DND-41 (cell line): ENCODE results near the gene NUP214.

Source experiments
- ATAC-seq: fragments of 200-7000 bp; cut with Tn5 transposase; 3 replicates; pipeline ENCODE4 v1.9.1; 2021; ENCODE audit warnings: low read depth; ENCODE audit not compliant: insufficient read depth
- DNase-seq: peaks from one replicate; pipeline ENCODE4 v3.0.0-alpha.2; 2020
- H2AFZ ChIP-seq: 2 replicates; pipeline ENCODE4 v1.6.0; 2012; ENCODE audit warnings: low read depth, low read length
- H3K27ac ChIP-seq: 2 replicates; pipeline ENCODE4 v1.5.1; 2012; ENCODE audit warnings: low read length, inconsistent platforms
- H3K27me3 ChIP-seq: fragments of 200-600 bp; sonication (generic); 2 replicates; pipeline ENCODE4 v1.6.0; 2012; ENCODE audit warnings: low read length, mild to moderate bottlenecking, inconsistent platforms; ENCODE audit not compliant: insufficient read depth, poor library complexity
- H3K36me3 ChIP-seq: 2 replicates; pipeline ENCODE4 v1.5.1; 2012; ENCODE audit warnings: low read length, inconsistent platforms; ENCODE audit not compliant: insufficient read depth
- H3K4me1 ChIP-seq: 2 replicates; pipeline ENCODE4 v1.5.1; 2012; ENCODE audit warnings: mild to moderate bottlenecking, low read length; ENCODE audit not compliant: insufficient read depth
- H3K4me2 ChIP-seq: 2 replicates; pipeline ENCODE4 v1.6.0; 2012; ENCODE audit warnings: mild to moderate bottlenecking, moderate library complexity, low read length, inconsistent platforms; ENCODE audit not compliant: insufficient read depth
- H3K4me3 ChIP-seq, 2 experiments: fragments of 200-600 bp in 1 of 2; shearing (Covaris generic) in 1 of 2; 2 replicates each; pipeline ENCODE4 v1.5.1; 2012 to 2016; ENCODE audit warnings: inconsistent platforms in 2 of 2, low read length in 2 of 2, mild to moderate bottlenecking in 2 of 2, low read depth in 1 of 2, moderate library complexity in 1 of 2
- H3K79me2 ChIP-seq: 2 replicates; pipeline ENCODE4 v1.6.0; 2012; ENCODE audit warnings: low read length, inconsistent platforms; ENCODE audit not compliant: insufficient read depth
- H3K9ac ChIP-seq: 2 replicates; pipeline ENCODE4 v1.6.0; 2012; ENCODE audit warnings: low read depth, mild to moderate bottlenecking, inconsistent platforms, low read length, moderate library complexity
- H3K9me3 ChIP-seq: 2 replicates; pipeline ENCODE4 v1.5.1; 2012; ENCODE audit warnings: low read length, moderate library complexity, mild to moderate bottlenecking, inconsistent platforms; ENCODE audit not compliant: insufficient read depth, severe bottlenecking
- H4K20me1 ChIP-seq: 2 replicates; pipeline ENCODE4 v1.6.0; 2012; ENCODE audit warnings: low read length; ENCODE audit not compliant: insufficient read depth
- CTCF ChIP-seq: IDR thresholded peaks from 2 replicates; pipeline ENCODE4 v1.5.1; 2012; ENCODE audit warnings: borderline replicate concordance, low read length, moderate library complexity, mild to moderate bottlenecking; ENCODE audit not compliant: poor library complexity, severe bottlenecking; ENCODE audit errors: extremely low read depth
- EZH2 ChIP-seq: IDR thresholded peaks from 3 replicates; pipeline ENCODE4 v1.6.1; 2012; ENCODE audit warnings: borderline replicate concordance, low read depth, mild to moderate bottlenecking, moderate library complexity, low read length, inconsistent platforms; ENCODE audit not compliant: severe bottlenecking

The NUP214 gene

DNA sequence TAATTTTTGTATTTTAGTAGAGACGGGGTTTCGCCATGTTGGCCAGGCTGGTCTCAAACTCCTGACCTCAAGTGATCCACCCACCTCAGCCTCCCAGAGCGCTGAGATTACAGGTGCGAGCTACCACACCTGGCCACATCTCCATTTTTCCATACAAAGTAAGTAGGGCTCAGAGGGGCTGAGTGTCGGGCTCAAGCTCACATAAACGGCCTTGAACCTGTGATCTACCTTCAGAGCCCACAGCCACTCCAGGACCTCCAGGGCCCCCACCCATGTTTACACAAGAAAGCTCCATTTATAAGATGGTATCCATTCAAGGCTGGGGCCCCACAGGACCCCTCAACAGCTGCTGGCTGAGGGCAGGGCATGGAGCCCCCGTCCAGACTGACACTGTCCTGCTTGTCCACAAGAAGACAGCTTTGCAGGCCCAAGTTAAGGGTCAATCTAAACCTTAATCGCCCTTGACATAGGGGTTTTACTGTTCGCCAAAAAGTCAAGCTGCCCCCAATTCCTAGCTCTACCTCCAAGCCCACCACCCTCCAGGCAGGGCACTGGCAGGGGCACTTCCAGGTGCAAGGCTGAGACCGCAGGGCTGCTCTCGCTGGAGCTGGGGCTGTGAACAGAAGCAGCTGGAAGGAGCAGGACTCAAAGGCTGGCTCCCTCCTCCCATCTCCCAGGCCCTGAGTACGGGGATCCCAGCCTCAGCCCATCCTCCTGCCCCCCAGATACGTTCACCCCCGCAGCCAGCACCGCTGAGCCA is 132.1 kb downstream of the NUP214 start:
- TF ChIP-seq EZH2 (no peak), CTCF (no peak)
- no peaks in the 10 kb centered on the region for H3K27me3 ChIP-seq
- H3K27ac ChIP-seq = peak overlapping the region; percentile 100
- peak overlapping the region; percentile 74 for H3K9ac ChIP-seq
- peaks cover 10% of the 10 kb centered on the region; the same call in 1 of the 2 replicates for H4K20me1 ChIP-seq
- no peaks in the 10 kb centered on the region for H3K9me3 ChIP-seq
- no peak overlapping the region for H3K4me3 ChIP-seq
- peak overlapping the region; percentile 36; the same call in 1 of the 2 replicates for H3K4me2 ChIP-seq
- H3K79me2 ChIP-seq = peaks cover 28% of the 10 kb centered on the region
- peaks cover 58% of the 10 kb centered on the region for H3K4me1 ChIP-seq
- H2AFZ ChIP-seq = no peak overlapping the region
- DNase-seq = peak; percentile 51
- H3K36me3 ChIP-seq = peaks cover 45% of the 10 kb centered on the region
- no peak for ATAC-seq

- no peaks in the 10 kb centered on the region for H3K9me3 ChIP-seq
- no peak overlapping the region; the same call in 1 of the 2 replicates for H3K9ac ChIP-seq
- no peaks in the 10 kb centered on the region for H3K27me3 ChIP-seq
- peak overlapping the region; percentile 100 for H3K27ac ChIP-seq
- H3K4me3 ChIP-seq = no peak overlapping the region
- H3K4me1 ChIP-seq = peaks cover 50% of the 10 kb centered on the region
- no peak overlapping the region for H3K4me2 ChIP-seq
- peaks cover 35% of the 10 kb centered on the region for H3K79me2 ChIP-seq
- H2AFZ ChIP-seq = no peak overlapping the region
- TF ChIP-seq CTCF = no peak
- TF ChIP-seq EZH2 = no peak
- DNase-seq (no peak), ATAC-seq (no peak)
- H3K36me3 ChIP-seq = peaks cover 52% of the 10 kb centered on the region
- H4K20me1 ChIP-seq = peaks cover 10% of the 10 kb centered on the region; the same call in 1 of the 2 replicates
These were observed 132.8 kb downstream of the NUP214 start for GRCh38 chr9:131258186-131258585.

GRCh38 chr9:131258698-131259431 is 133.5 kb downstream of the NUP214 start:
- no peak overlapping the region for H2AFZ ChIP-seq
- peak overlapping the region; percentile 100 for H3K27ac ChIP-seq
- no peak overlapping the region for H3K4me3 ChIP-seq
- H3K36me3 ChIP-seq = peaks cover 56% of the 10 kb centered on the region
- peaks cover 44% of the 10 kb centered on the region for H3K4me1 ChIP-seq
- peaks cover 13% of the 10 kb centered on the region; the same call in 1 of the 2 replicates for H4K20me1 ChIP-seq
- no peaks in the 10 kb centered on the region for H3K9me3 ChIP-seq
- H3K9ac ChIP-seq = no peak overlapping the region; the same call in 1 of the 2 replicates
- H3K4me2 ChIP-seq = no peak overlapping the region
- H3K79me2 ChIP-seq = peaks cover 40% of the 10 kb centered on the region
- no peaks in the 10 kb centered on the region for H3K27me3 ChIP-seq
- ATAC-seq (no peak), DNase-seq (no peak)
- TF ChIP-seq CTCF (no peak), EZH2 (no peak)
